Esophagus squamous epithelium (tissue), 5 donors: ENCODE data around the gene RANBP3. TPM values are rescaled to one million over a fixed set of nuclear protein-coding genes. Genes with fewer than 3 reads are reported as not detected.
"Not testable (repeated sequence)": the region's sequence is repeated elsewhere in the genome, so short reads cannot be mapped to it uniquely, and the experiment has no call there.

ENCODE experiments used
- DNase-seq: peaks from one replicate; lab custom pipeline; 2025; lab: John Stamatoyannopoulos, UW
- H3K27ac ChIP-seq, 4 donors: fragments of 200-600 bp; sonication (generic); one replicate each; pipeline ENCODE4 v1.5.1; 2016 to 2019; ENCODE audit warnings: mild to moderate bottlenecking in 1 of 4
- H3K27me3 ChIP-seq, 4 donors: fragments of 200-600 bp; sonication (generic); 1 replicate in 3 of 4; 2 replicates in 1 of 4; pipeline versions ENCODE4 v1.5.1 to v1.6.0; 2017 to 2021; ENCODE audit warnings: antibody characterized with exemption in 1 of 4
- H3K36me3 ChIP-seq, 3 donors: fragments of 200-600 bp; sonication (generic); one replicate each; pipeline ENCODE4 v1.5.1; 2016 to 2019
- H3K4me1 ChIP-seq, 3 donors: fragments of 200-600 bp; sonication (generic); one replicate each; pipeline ENCODE4 v1.5.1; 2017 to 2019
- H3K4me3 ChIP-seq, 4 donors: fragments of 200-600 bp; sonication (generic); 1 replicate in 3 of 4; 2 replicates in 1 of 4; pipeline ENCODE4 v1.5.1; 2016 to 2019; ENCODE audit warnings: mild to moderate bottlenecking in 2 of 4, moderate library complexity in 1 of 4
- H3K9me3 ChIP-seq, 3 donors: fragments of 200-600 bp; sonication (generic); one replicate each; pipeline ENCODE4 v1.5.1; 2016 to 2019
- CTCF ChIP-seq, 6 experiments: fragments of 450-650 bp in 4 of 6; fragments of 200-600 bp in 2 of 6; sonication (generic) in 2 of 6; IDR thresholded peaks; one replicate each; pipeline ENCODE4 v1.5.1; 2016 to 2019; ENCODE audit warnings: antibody characterized with exemption in 6 of 6, mild to moderate bottlenecking in 4 of 6, moderate library complexity in 4 of 6
- POLR2A ChIP-seq, 4 donors: fragments of 450-650 bp; IDR thresholded peaks; one replicate each; pipeline ENCODE4 v1.6.1; 2017; ENCODE audit warnings: antibody characterized with exemption in 4 of 4, mild to moderate bottlenecking in 4 of 4, moderate library complexity in 3 of 4
- WGBS, 2 donors: methylation state at CpG; one replicate each; pipeline ENCODE4 v1.1.5; 2018; 5-methylcytosine and 5-hydroxymethylcytosine counted together
- intact Hi-C: fragments of 100-400 bp; cut with DNase I; formaldehyde crosslinking; loops from one replicate; pipeline ENCODE4 v1.15.0; 2022
- total RNA-seq, 4 donors: library from RNA; depleted of rRNA; stranded (reverse); fragments of >200 nt; gene quantifications; one replicate each; pipeline ENCODE4 v1.1.0, GENCODE V29; 2016
- donor health status: DM: yes; HTN: yes; CAD: no.

Gene RANBP3
- total RNA-seq, 4 donors from 2014 or later = 38.0 to 77.8 (median 39.6) TPM

GRCh38 chr19:5963855-5964254, 14.1 kb downstream of the RANBP3 start:
- Histone ChIP-seq H3K27me3 (no peaks in the 10 kb centered on the region), H3K36me3 (peaks cover 0 to 14% (median 1%) of the 10 kb centered on the region in 3 donors), H3K9me3 (no peaks in the 10 kb centered on the region), H3K4me3 (no peak overlapping the region), H3K4me1 (peaks cover 41 to 100% (median 74%) of the 10 kb centered on the region in 3 donors), H3K27ac (peak overlapping the region in 3 of 4 donors; percentile 26 to 85 (median 79))
- WGBS, 2 donors = 60 to 92% methylated on average over 3 to 5 of the region's 7 CpGs
- intact Hi-C loops = no loop called here
- no peak for TF ChIP-seq POLR2A (IDR thresholded peaks at IDR 0.05)
- TF ChIP-seq CTCF (IDR thresholded peaks at IDR 0.05) = no peak
- no peak for DNase-seq

- H3K27me3 ChIP-seq, DNase-seq, H3K9me3 ChIP-seq, H3K4me3 ChIP-seq, intact Hi-C loops: not testable (repeated sequence)
- Histone ChIP-seq H3K36me3 (peaks cover 0 to 14% (median 7%) of the 10 kb centered on the region in 3 donors), H3K27ac (peak overlapping the region; percentile 34 to 85 (median 72)), H3K4me1 (peaks cover 35 to 100% (median 68%) of the 10 kb centered on the region in 3 donors)
- WGBS, 2 donors = 86 to 95% methylated on average over 4 to 5 of the region's 6 CpGs
These were observed 14.7 kb downstream of the RANBP3 start for GRCh38 chr19:5963259-5963658.

- Histone ChIP-seq H3K27me3 (no peaks in the 10 kb centered on the region), H3K36me3 (peaks cover 0 to 20% (median 9%) of the 10 kb centered on the region in 3 donors), H3K4me3 (peak overlapping the region in 1 of 4 donors; percentile 15), H3K4me1 (peaks cover 28 to 95% (median 58%) of the 10 kb centered on the region in 3 donors), H3K9me3 (no peaks in the 10 kb centered on the region), H3K27ac (peak overlapping the region; percentile 34 to 85 (median 72))
- no peak for TF ChIP-seq CTCF (IDR thresholded peaks at IDR 0.05)
- TF ChIP-seq POLR2A (IDR thresholded peaks at IDR 0.05) = peak in 1 of 4 donors; percentile 16
- intact Hi-C loops = no loop called here
- 50 to 59% methylated on average over 9 to 17 of the region's 29 CpGs for WGBS, 2 donors
- DNase-seq = no peak
These were observed 15.7 kb downstream of the RANBP3 start for GRCh38 chr19:5961969-5962945.

- Histone ChIP-seq H3K36me3 (peaks cover 0 to 20% (median 9%) of the 10 kb centered on the region in 3 donors), H3K4me3 (peak overlapping the region in 1 of 4 donors; percentile 15), H3K4me1 (peaks cover 28 to 90% (median 54%) of the 10 kb centered on the region in 3 donors), H3K27ac (peak overlapping the region; percentile 34 to 85 (median 72))
- DNase-seq, intact Hi-C loops, H3K9me3 ChIP-seq, H3K27me3 ChIP-seq: not testable (repeated sequence)
- WGBS, 2 donors = 50 to 72% methylated on average over 5 to 6 of the region's 6 CpGs
These were observed 16.3 kb downstream of the RANBP3 start for GRCh38 chr19:5961641-5961968.

- H3K4me1 ChIP-seq = peaks cover 28 to 90% (median 51%) of the 10 kb centered on the region in 3 donors
- no peak for DNase-seq
- peak overlapping the region in 3 of 4 donors; percentile 66 to 85 (median 79) for H3K27ac ChIP-seq
These were observed 17.6 kb downstream of the RANBP3 start for GRCh38 chr19:5960005-5961001.

More at GRCh38 chr19:5960005-5961001, 17.6 kb downstream of the RANBP3 start:
- Histone ChIP-seq H3K9me3 (no peaks in the 10 kb centered on the region), H3K36me3 (peaks cover 0 to 13% (median 9%) of the 10 kb centered on the region in 3 donors), H3K4me3 (no peak overlapping the region), H3K27me3 (no peaks in the 10 kb centered on the region)
- intact Hi-C loops = no loop called here
- TF ChIP-seq CTCF (IDR thresholded peaks at IDR 0.05) (no peak), POLR2A (IDR thresholded peaks at IDR 0.05) (no peak)
- WGBS, 2 donors = 78 to 88% methylated on average over 7 to 14 of the region's 18 CpGs
